H9 (cell line): ENCODE data around the gene L3MBTL4. TPM values are rescaled to one million over a fixed set of nuclear protein-coding genes. Genes with fewer than 3 reads are reported as not detected.

Experiments
- DNase-seq: peaks from one replicate; pipeline ENCODE4 v3.0.0-alpha.2; 2017
- H2AFZ ChIP-seq: one replicate; pipeline ENCODE4 v1.6.1; 2013; ENCODE audit warnings: mild to moderate bottlenecking, low read length, control low read depth, moderate library complexity
- H2AK5ac ChIP-seq: 2 replicates; pipeline ENCODE4 v1.6.1; 2013; ENCODE audit warnings: low read length, control low read depth, mixed read lengths; ENCODE audit not compliant: insufficient read length
- H2BK120ac ChIP-seq: one replicate; pipeline ENCODE4 v1.6.1; 2013; ENCODE audit warnings: low read depth, mild to moderate bottlenecking, low read length, control low read depth, inconsistent platforms; ENCODE audit not compliant: poor library complexity, severe bottlenecking
- H2BK12ac ChIP-seq: 2 replicates; pipeline ENCODE4 v1.6.1; 2013; ENCODE audit warnings: low read length, control low read depth, mixed read lengths, low read depth; ENCODE audit not compliant: insufficient read length
- H2BK15ac ChIP-seq: 2 replicates; pipeline ENCODE4 v1.6.1; 2013; ENCODE audit warnings: low read depth, low read length, control low read depth
- H2BK20ac ChIP-seq: one replicate; pipeline ENCODE4 v1.6.1; 2013; ENCODE audit warnings: low read depth, mild to moderate bottlenecking, low read length, control low read depth, inconsistent platforms; ENCODE audit not compliant: poor library complexity, severe bottlenecking
- H2BK5ac ChIP-seq: 2 replicates; pipeline ENCODE4 v1.6.1; 2013; ENCODE audit warnings: low read length, control low read depth, mixed read lengths; ENCODE audit not compliant: insufficient read length
- H3K14ac ChIP-seq: 2 replicates; pipeline ENCODE4 v1.6.1; 2013; ENCODE audit warnings: low read length, control low read depth; ENCODE audit not compliant: insufficient read depth
- H3K18ac ChIP-seq: 2 replicates; pipeline ENCODE4 v1.6.1; 2013; ENCODE audit warnings: low read depth, mild to moderate bottlenecking, mixed read lengths, low read length, control low read depth; ENCODE audit not compliant: insufficient read length
- H3K23ac ChIP-seq: 2 replicates; pipeline ENCODE4 v1.6.1; 2013; ENCODE audit warnings: low read length, control low read depth, mixed read lengths, low read depth; ENCODE audit not compliant: insufficient read length
- H3K23me2 ChIP-seq: 2 replicates; pipeline ENCODE4 v1.6.1; 2013; ENCODE audit warnings: low read depth, mild to moderate bottlenecking, mixed read lengths, low read length, control low read depth; ENCODE audit not compliant: insufficient read length, poor library complexity, severe bottlenecking
- H3K27ac ChIP-seq: 2 replicates; pipeline ENCODE4 v1.5.1; 2013; ENCODE audit warnings: low read length, control low read depth, mixed read lengths, low read depth; ENCODE audit not compliant: insufficient read length
- H3K27me3 ChIP-seq: 2 replicates; pipeline ENCODE4 v1.6.1; 2013; ENCODE audit warnings: low read length, control low read depth, inconsistent platforms; ENCODE audit not compliant: insufficient read depth
- H3K4ac ChIP-seq: 2 replicates; pipeline ENCODE4 v1.6.1; 2013; ENCODE audit warnings: low read depth, mild to moderate bottlenecking, control low read depth, inconsistent platforms, low read length, moderate library complexity
- H3K4me1 ChIP-seq: 2 replicates; pipeline ENCODE4 v1.6.1; 2013; ENCODE audit warnings: low read length, control low read depth, inconsistent platforms; ENCODE audit not compliant: insufficient read depth
- H3K4me2 ChIP-seq: 2 replicates; pipeline ENCODE4 v1.6.1; 2013; ENCODE audit warnings: low read length, control low read depth, mixed read lengths; ENCODE audit not compliant: insufficient read length, insufficient read depth
- H3K56ac ChIP-seq: 2 replicates; pipeline ENCODE4 v1.6.1; 2013; ENCODE audit warnings: low read depth, mild to moderate bottlenecking, mixed read lengths, low read length, control low read depth; ENCODE audit not compliant: insufficient read length
- H3K79me1 ChIP-seq: 2 replicates; pipeline ENCODE4 v1.6.1; 2013; ENCODE audit warnings: low read depth, mild to moderate bottlenecking, moderate library complexity, low read length, control low read depth, inconsistent platforms; ENCODE audit not compliant: insufficient read depth, poor library complexity, severe bottlenecking
- H3K79me2 ChIP-seq: 2 replicates; pipeline ENCODE4 v1.6.1; 2013; ENCODE audit warnings: low read length, control low read depth, inconsistent platforms; ENCODE audit not compliant: insufficient read depth
- H3K9ac ChIP-seq: 2 replicates; pipeline ENCODE4 v1.6.1; 2013; ENCODE audit warnings: low read length, control low read depth, mixed read lengths; ENCODE audit not compliant: insufficient read length; ENCODE audit errors: extremely low read depth
- H3K9me3 ChIP-seq: one replicate; pipeline ENCODE4 v1.6.1; 2013; ENCODE audit warnings: low read depth, low read length, inconsistent platforms; ENCODE audit not compliant: control insufficient read depth
- H3T11ph ChIP-seq: one replicate; pipeline ENCODE4 v1.6.1; 2013; ENCODE audit warnings: mild to moderate bottlenecking, low read length, control low read depth, inconsistent platforms
- H4K20me1 ChIP-seq: one replicate; pipeline ENCODE4 v1.6.1; 2013; ENCODE audit not compliant: control insufficient read depth, insufficient read length, insufficient read depth
- H4K5ac ChIP-seq: 2 replicates; pipeline ENCODE4 v1.6.1; 2013; ENCODE audit warnings: low read depth, mild to moderate bottlenecking, mixed read lengths, low read length, control low read depth; ENCODE audit not compliant: insufficient read length
- H4K8ac ChIP-seq: replicated peaks from 2 replicates; pipeline ENCODE4 v1.6.1; 2013; ENCODE audit warnings: low read length, control low read depth, mixed read lengths, low read depth; ENCODE audit not compliant: insufficient read length
- H4K91ac ChIP-seq: 2 replicates; pipeline ENCODE4 v1.6.1; 2013; ENCODE audit warnings: low read depth, mild to moderate bottlenecking, moderate library complexity, mixed read lengths, low read length, control low read depth; ENCODE audit not compliant: insufficient read length
- H3K27ac Mint-ChIP-seq, 3 experiments: 2 replicates in 2 of 3; 3 replicates in 1 of 3; pipeline ENCODE4 v1.8.0; 2020 to 2021; ENCODE audit warnings: mixed read lengths in 3 of 3, mild to moderate bottlenecking in 1 of 3, moderate library complexity in 1 of 3
- H3K27me3 Mint-ChIP-seq: 2 replicates; pipeline ENCODE4 v1.8.0; 2021; ENCODE audit warnings: low read depth, mild to moderate bottlenecking, moderate library complexity, mixed read lengths
- H3K36me3 Mint-ChIP-seq, 3 experiments: 2 replicates in 2 of 3; 3 replicates in 1 of 3; pipeline ENCODE4 v1.8.0; 2020 to 2021; ENCODE audit warnings: low read depth in 3 of 3, mixed read lengths in 3 of 3; ENCODE audit not compliant: insufficient read depth in 1 of 3
- H3K4me1 Mint-ChIP-seq, 2 experiments: 2 replicates each; pipeline ENCODE4 v1.8.0; 2020; ENCODE audit warnings: mixed read lengths in 2 of 2
- H3K4me3 Mint-ChIP-seq, 2 experiments: 2 replicates in 1 of 2; 3 replicates in 1 of 2; pipeline ENCODE4 v1.8.0; 2020 to 2021; ENCODE audit warnings: mild to moderate bottlenecking in 2 of 2, mixed read lengths in 2 of 2, moderate library complexity in 1 of 2
- H3K9me3 Mint-ChIP-seq, 2 experiments: 2 replicates in 1 of 2; 3 replicates in 1 of 2; pipeline ENCODE4 v1.8.0; 2020; ENCODE audit warnings: mild to moderate bottlenecking in 2 of 2, mixed read lengths in 2 of 2, moderate library complexity in 1 of 2
- CTCF ChIP-seq: fragments of 200-600 bp; sonication (generic); conservative IDR thresholded peaks from 3 replicates; pipeline ENCODE4 v1.8.0; 2021; ENCODE audit warnings: antibody characterized with exemption, mild to moderate bottlenecking
- WGBS: extraction: QIAGEN DNeasy Blood & Tissue Kit; methylation state at CpG from one replicate; pipeline ENCODE4 v1.1.7; 2013; ENCODE audit warnings: missing lambda C conversion rate, low lambda C conversion rate, mixed read lengths; ENCODE audit not compliant: insufficient read length; ENCODE audit errors: extremely low coverage; 5-methylcytosine and 5-hydroxymethylcytosine counted together
- total RNA-seq: library from RNA; stranded (reverse); gene quantifications from 2 replicates; pipeline ENCODE4 v1.2.1, GENCODE V29; 2021

Gene L3MBTL4
- total RNA-seq, 1 experiment from 2014 or later: 1.9 TPM

GRCh38 chr18:6327485-6327884 is 87.2 kb downstream of the L3MBTL4 start:
- Histone ChIP-seq H4K8ac (no peak overlapping the region), H3K18ac (no peak overlapping the region), H3K9ac (no peak overlapping the region), H3K27me3 (no peaks in the 10 kb centered on the region), H2BK15ac (no peak overlapping the region), H2BK5ac (no peak overlapping the region), H3T11ph (no peak overlapping the region), H3K27ac (no peak overlapping the region), H3K4me2 (no peak overlapping the region), H3K23ac (no peak overlapping the region), H3K4me1 (no peaks in the 10 kb centered on the region), H3K14ac (no peak overlapping the region), H4K20me1 (no peaks in the 10 kb centered on the region), H2BK20ac (no peak overlapping the region), H3K4ac (no peak overlapping the region), H3K79me1 (no peaks in the 10 kb centered on the region), H3K9me3 (peaks cover 19% of the 10 kb centered on the region), H2AK5ac (no peak overlapping the region), H3K79me2 (no peaks in the 10 kb centered on the region), H3K23me2 (no peaks in the 10 kb centered on the region), H4K91ac (no peak overlapping the region), H3K56ac (no peak overlapping the region), H2BK120ac (no peak overlapping the region), H2AFZ (no peak overlapping the region), H2BK12ac (no peak overlapping the region), H4K5ac (no peak overlapping the region)
- no peaks in the 10 kb centered on the region for H3K4me1 Mint-ChIP-seq
- WGBS: no CpG with 5 or more reads among the region's 4 CpGs
- no peak for TF ChIP-seq CTCF
- peaks cover 20 to 22% of the 10 kb centered on the region in 2 experiments for H3K9me3 Mint-ChIP-seq
- H3K27me3 Mint-ChIP-seq: no peaks in the 10 kb centered on the region
- no peak for DNase-seq
- H3K36me3 Mint-ChIP-seq: peaks cover 3 to 17% (median 9%) of the 10 kb centered on the region in 3 experiments; a peak in 6 of 7 replicates
- H3K4me3 Mint-ChIP-seq: no peak overlapping the region
- no peak overlapping the region for H3K27ac Mint-ChIP-seq
